Measurements from ENCODE around the gene SRPX2.

The SRPX2 gene

GRCh38 chrX:100704581-100705203 lies 60.7 kb downstream of the SRPX2 start:
- no peak for TF ChIP-seq EZH2 (IDR thresholded peaks at IDR 0.05; ENCODE audit: borderline replicate concordance, low read depth, low read length, severe bottlenecking)
- no peak for TF ChIP-seq CTCF (IDR thresholded peaks at IDR 0.05; ENCODE audit: borderline replicate concordance, extremely low read depth, low read length, poor library complexity, severe bottlenecking)
- no peaks in the 10 kb centered on the region for H3K27me3 ChIP-seq (ENCODE audit: insufficient read depth, low read length, poor library complexity)
- DNase-seq (no peak), ATAC-seq (ENCODE audit: insufficient read depth, low read depth) (no peak)
- no peaks in the 10 kb centered on the region for H3K79me2 ChIP-seq (ENCODE audit: insufficient read depth, low read length)
- no peak overlapping the region for H2AFZ ChIP-seq (ENCODE audit: low read depth, low read length)
- H3K9ac ChIP-seq (ENCODE audit: low read depth, low read length), result no peak overlapping the region
- H3K27ac ChIP-seq (ENCODE audit: low read length), result no peak overlapping the region
- H3K36me3 ChIP-seq (ENCODE audit: insufficient read depth, low read length), result no peaks in the 10 kb centered on the region
- no peaks in the 10 kb centered on the region for H3K4me1 ChIP-seq (ENCODE audit: insufficient read depth, low read length)
- H3K4me3 ChIP-seq (ENCODE audit: low read depth in 1 of 2, low read length in 2 of 2), result no peak overlapping the region
- H3K9me3 ChIP-seq (ENCODE audit: insufficient read depth, low read length, severe bottlenecking), result no peaks in the 10 kb centered on the region
- no peaks in the 10 kb centered on the region for H4K20me1 ChIP-seq (ENCODE audit: insufficient read depth, low read length)
- no peak overlapping the region for H3K4me2 ChIP-seq (ENCODE audit: insufficient read depth, low read length)

GRCh38 chrX:100710816-100711215 lies 66.8 kb downstream of the SRPX2 start:
- no peak for ATAC-seq (ENCODE audit: insufficient read depth, low read depth)
- Histone ChIP-seq H4K20me1 (ENCODE audit: insufficient read depth, low read length) (no peaks in the 10 kb centered on the region), H3K27me3 (ENCODE audit: insufficient read depth, low read length, poor library complexity) (no peaks in the 10 kb centered on the region), H3K4me1 (ENCODE audit: insufficient read depth, low read length) (no peaks in the 10 kb centered on the region), H3K4me2 (ENCODE audit: insufficient read depth, low read length) (no peak overlapping the region), H3K9me3 (ENCODE audit: insufficient read depth, low read length, severe bottlenecking) (no peaks in the 10 kb centered on the region), H3K9ac (ENCODE audit: low read depth, low read length) (no peak overlapping the region), H3K4me3 (ENCODE audit: low read depth in 1 of 2, low read length in 2 of 2) (no peak overlapping the region), H3K36me3 (ENCODE audit: insufficient read depth, low read length) (no peaks in the 10 kb centered on the region), H3K79me2 (ENCODE audit: insufficient read depth, low read length) (no peaks in the 10 kb centered on the region), H2AFZ (ENCODE audit: low read depth, low read length) (no peak overlapping the region), H3K27ac (ENCODE audit: low read length) (no peak overlapping the region)
- DNase-seq, result no peak
- TF ChIP-seq CTCF (IDR thresholded peaks at IDR 0.05; ENCODE audit: borderline replicate concordance, extremely low read depth, low read length, poor library complexity, severe bottlenecking) (no peak), EZH2 (IDR thresholded peaks at IDR 0.05; ENCODE audit: borderline replicate concordance, low read depth, low read length, severe bottlenecking) (no peak)

- ATAC-seq (ENCODE audit: insufficient read depth, low read depth) (no peak), DNase-seq (no peak)
- no peaks in the 10 kb centered on the region for H3K36me3 ChIP-seq (ENCODE audit: insufficient read depth, low read length)
- H3K4me2 ChIP-seq (ENCODE audit: insufficient read depth, low read length), result no peak overlapping the region
- no peaks in the 10 kb centered on the region for H4K20me1 ChIP-seq (ENCODE audit: insufficient read depth, low read length)
- no peaks in the 10 kb centered on the region for H3K9me3 ChIP-seq (ENCODE audit: insufficient read depth, low read length, severe bottlenecking)
- H3K9ac ChIP-seq (ENCODE audit: low read depth, low read length), result no peak overlapping the region
- TF ChIP-seq EZH2 (IDR thresholded peaks at IDR 0.05; ENCODE audit: borderline replicate concordance, low read depth, low read length, severe bottlenecking), result no peak
- no peak for TF ChIP-seq CTCF (IDR thresholded peaks at IDR 0.05; ENCODE audit: borderline replicate concordance, extremely low read depth, low read length, poor library complexity, severe bottlenecking)
- no peak overlapping the region for H3K4me3 ChIP-seq (ENCODE audit: low read depth in 1 of 2, low read length in 2 of 2)
- no peak overlapping the region for H3K27ac ChIP-seq (ENCODE audit: low read length)
- H3K27me3 ChIP-seq (ENCODE audit: insufficient read depth, low read length, poor library complexity), result no peaks in the 10 kb centered on the region
- H2AFZ ChIP-seq (ENCODE audit: low read depth, low read length), result no peak overlapping the region
- H3K4me1 ChIP-seq (ENCODE audit: insufficient read depth, low read length), result no peaks in the 10 kb centered on the region
- no peaks in the 10 kb centered on the region for H3K79me2 ChIP-seq (ENCODE audit: insufficient read depth, low read length)
Observed at GRCh38 chrX:100717363-100717762, 73.4 kb downstream of the SRPX2 start.

Measured in DND-41 (cell line).